DND-41 (cell line): ENCODE results near the gene SDCBP2.

Source experiments
- EZH2 ChIP-seq: IDR thresholded peaks from 3 replicates; pipeline ENCODE4 v1.6.1; 2012; ENCODE audit warnings: borderline replicate concordance, low read depth, mild to moderate bottlenecking, moderate library complexity, low read length, inconsistent platforms; ENCODE audit not compliant: severe bottlenecking
- TF ChIP-seq, protein P1 (sequence below): IDR thresholded peaks from 2 replicates; pipeline ENCODE4 v1.5.1; 2012; ENCODE audit warnings: borderline replicate concordance, low read length, moderate library complexity, mild to moderate bottlenecking; ENCODE audit not compliant: poor library complexity, severe bottlenecking; ENCODE audit errors: extremely low read depth

GRCh38 chr20:1327241-1327653, 1.7 kb downstream of the SDCBP2 start:
- no peak for TF ChIP-seq EZH2
- TF ChIP-seq, protein P1, sequence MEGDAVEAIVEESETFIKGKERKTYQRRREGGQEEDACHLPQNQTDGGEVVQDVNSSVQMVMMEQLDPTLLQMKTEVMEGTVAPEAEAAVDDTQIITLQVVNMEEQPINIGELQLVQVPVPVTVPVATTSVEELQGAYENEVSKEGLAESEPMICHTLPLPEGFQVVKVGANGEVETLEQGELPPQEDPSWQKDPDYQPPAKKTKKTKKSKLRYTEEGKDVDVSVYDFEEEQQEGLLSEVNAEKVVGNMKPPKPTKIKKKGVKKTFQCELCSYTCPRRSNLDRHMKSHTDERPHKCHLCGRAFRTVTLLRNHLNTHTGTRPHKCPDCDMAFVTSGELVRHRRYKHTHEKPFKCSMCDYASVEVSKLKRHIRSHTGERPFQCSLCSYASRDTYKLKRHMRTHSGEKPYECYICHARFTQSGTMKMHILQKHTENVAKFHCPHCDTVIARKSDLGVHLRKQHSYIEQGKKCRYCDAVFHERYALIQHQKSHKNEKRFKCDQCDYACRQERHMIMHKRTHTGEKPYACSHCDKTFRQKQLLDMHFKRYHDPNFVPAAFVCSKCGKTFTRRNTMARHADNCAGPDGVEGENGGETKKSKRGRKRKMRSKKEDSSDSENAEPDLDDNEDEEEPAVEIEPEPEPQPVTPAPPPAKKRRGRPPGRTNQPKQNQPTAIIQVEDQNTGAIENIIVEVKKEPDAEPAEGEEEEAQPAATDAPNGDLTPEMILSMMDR: no peak
